ENCODE measurements around the gene TMPRSS13. TPM values are rescaled to one million over a fixed set of nuclear protein-coding genes. Genes with fewer than 3 reads are reported as not detected.

The TMPRSS13 gene
- total and polyA plus RNA-seq, 9 of the 15 experiments (the other 6 are each of a cell fraction or from before 2014, with no cell fraction given) = 0.11 to 0.29 (median 0.15) TPM

- in situ Hi-C loops (cut with MboI) (no loop called here), intact Hi-C loops (cut with micrococcal nuclease) (no loop called here)
- H3K27ac ChIP-seq (ENCODE audit: extremely low read depth, low read depth, low read length) = no peak overlapping the region
- H3K4me3 ChIP-seq = no peak overlapping the region
- FAIRE-seq (no peak), ATAC-seq (peak; percentile 75; the same call in 2 of the 3 replicates), DNase-seq (ENCODE audit: extremely low read depth in 1 of 4, low spot score in 3 of 4) (peak in 2 of 4 experiments; percentile 21 to 37)
- H3K9ac ChIP-seq (ENCODE audit: insufficient read depth in 1 of 2, low read depth in 2 of 2, low read length in 2 of 2) = peak overlapping the region in 1 of 2 experiments; percentile 67; a peak in 1 of 4 replicates
- H3K36me3 ChIP-seq (ENCODE audit: control insufficient read depth, insufficient read depth, low read length) = no peaks in the 10 kb centered on the region
- no peaks in the 10 kb centered on the region; the same call in 1 of the 2 replicates for H4K20me1 ChIP-seq (replicated peaks; ENCODE audit: control insufficient read depth, insufficient read depth, low read length)
- CTCF ChIA-PET (ENCODE audit: low intra/inter-chr PET ratio) = no interaction called here
- WGBS (ENCODE audit: insufficient coverage, low coverage, missing lambda C conversion rate) = 3% methylated on average over 11 of the region's 11 CpGs
- no peak overlapping the region for H2AFZ ChIP-seq (ENCODE audit: low read depth, low read length)
- H3K27me3 ChIP-seq (ENCODE audit: control insufficient read depth in 2 of 2, insufficient read depth in 2 of 2, low read length in 2 of 2) = peaks cover 36 to 63% of the 10 kb centered on the region in 2 experiments; a peak in 4 of 5 replicates
- no peaks in the 10 kb centered on the region for H3K9me3 ChIP-seq (replicated peaks; ENCODE audit: control insufficient read depth, insufficient read depth, low read depth, low read length)
- H3K4me1 ChIP-seq (replicated peaks in 1 of 2; ENCODE audit: control insufficient read depth in 2 of 2, insufficient read depth in 2 of 2, low read length in 2 of 2) = peaks cover 0 to 7% of the 10 kb centered on the region in 2 experiments; a peak in 3 of 5 replicates
- H3K9me1 ChIP-seq (ENCODE audit: control insufficient read depth, insufficient read depth, low read length) = no peaks in the 10 kb centered on the region
- BruUV-seq (replicated peaks) = no TSS peak
- no peaks in the 10 kb centered on the region for H3K79me2 ChIP-seq (ENCODE audit: control insufficient read depth, insufficient read depth, low read length)
- POLR2A ChIA-PET = interaction anchor here (0.6 kb wide), 1 partner anchor 65 kb away, joined by 3 read pairs; no protein-coding TSS in a partner anchor
- no peak overlapping the region; the same call in 1 of the 2 replicates for H3K4me2 ChIP-seq (ENCODE audit: insufficient read depth, low read length)
- TF ChIP-seq POLR3G (IDR thresholded peaks at IDR 0.05; ENCODE audit: extremely low read depth, insufficient read length, insufficient replicate concordance) (no peak), ZNF431 (CRISPR knock-in tag; IDR thresholded peaks at IDR 0.05) (no peak), CEBPB (tag; IDR thresholded peaks at IDR 0.05) (no peak), HEY1 (CRISPR knock-in tag; IDR thresholded peaks at IDR 0.05; ENCODE audit: borderline replicate concordance) (no peak), VEZF1 (CRISPR knock-in tag; IDR thresholded peaks at IDR 0.05) (no peak), KLF16 (IDR thresholded peaks at IDR 0.05) (no peak), ZNF586 (CRISPR knock-in tag; conservative IDR thresholded peaks at IDR 0.05) (no peak), NCOA2 (IDR thresholded peaks at IDR 0.05; ENCODE audit: partially characterized antibody in 2 of 2) (no peak), CGGBP1 (CRISPR knock-in tag; IDR thresholded peaks at IDR 0.05) (no peak), ZNF282 (CRISPR knock-in tag; IDR thresholded peaks at IDR 0.05) (no peak), PBX2 (CRISPR knock-in tag; IDR thresholded peaks at IDR 0.05; ENCODE audit: low read depth) (no peak), PBX2 (tag; conservative IDR thresholded peaks at IDR 0.05; ENCODE audit: low read depth) (peak; percentile 42; the same call in 1 of the 2 replicates), THAP12 (CRISPR knock-in tag; IDR thresholded peaks at IDR 0.05) (no peak), U2AF1 (optimal IDR thresholded peaks at IDR 0.05; ENCODE audit: low read depth, low read length) (no peak)
Observed at GRCh38 chr11:117885777-117886176, 43.4 kb downstream of the TMPRSS13 start.

All from K562 (cell line).